ENCODE results near the gene DMBT1.

The DMBT1 gene

DNA sequence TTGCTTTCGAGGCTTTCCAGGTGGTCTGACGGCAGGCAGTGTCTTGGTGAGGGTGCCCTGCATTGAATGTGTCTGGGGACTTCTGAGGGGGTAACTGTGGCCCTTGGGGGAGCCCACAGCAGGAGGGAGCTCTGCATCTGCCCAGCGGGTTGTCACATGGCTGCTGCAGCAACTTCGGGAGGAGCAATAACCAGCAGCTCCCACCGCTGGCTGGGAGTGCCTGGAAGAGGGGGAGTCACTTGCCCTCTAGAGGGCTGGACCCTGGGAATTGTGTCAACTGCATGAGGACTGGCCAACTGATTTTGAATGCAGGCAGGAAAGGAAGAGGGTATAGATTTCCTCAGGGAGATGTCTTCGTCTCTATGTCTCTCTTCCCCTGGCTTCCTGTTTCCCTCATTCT, 112.7 kb downstream of the DMBT1 start:
- no peak for DNase-seq (ENCODE audit: low read depth)

DNA sequence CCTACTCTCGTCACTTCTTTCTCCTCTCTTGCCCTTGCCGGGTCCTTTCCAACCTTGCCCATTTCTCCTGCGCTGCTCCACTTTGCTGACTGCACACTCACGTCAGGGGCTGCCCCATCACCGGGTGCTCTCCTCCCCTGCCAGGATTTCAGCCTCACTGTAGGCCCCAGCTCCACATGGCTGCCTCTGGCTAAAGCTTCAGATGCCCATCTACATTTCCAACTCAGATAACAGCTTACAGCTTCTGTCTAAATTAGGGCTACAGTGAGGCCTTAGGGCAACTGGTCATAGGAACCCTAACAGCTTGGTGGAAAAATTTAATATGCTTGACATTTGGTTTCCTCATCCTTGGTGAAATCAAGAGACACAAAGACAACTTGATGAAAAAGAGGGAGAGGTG, 113.2 kb downstream of the DMBT1 start:
- DNase-seq (ENCODE audit: low read depth) = no peak

DNA sequence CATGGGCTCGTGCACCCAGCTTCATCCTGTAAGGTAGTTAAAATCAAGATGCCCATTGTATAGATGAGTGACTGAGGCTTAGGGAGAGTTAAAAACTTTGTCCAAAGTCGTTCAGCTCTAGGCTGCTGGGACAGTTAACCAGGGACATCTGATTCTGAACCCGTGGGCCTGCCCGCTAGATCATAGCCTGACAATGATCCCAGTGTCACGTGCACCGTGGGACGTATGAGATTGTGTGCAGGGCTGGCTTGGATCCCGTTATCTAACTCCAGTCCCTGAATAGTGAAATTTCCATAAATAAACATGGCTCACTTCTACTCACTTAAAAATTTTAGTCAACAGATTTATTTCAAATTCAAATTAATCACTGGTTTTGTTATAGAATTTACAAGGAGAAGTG, 114.2 kb downstream of the DMBT1 start:
- no peak for DNase-seq (ENCODE audit: low read depth)

DNA sequence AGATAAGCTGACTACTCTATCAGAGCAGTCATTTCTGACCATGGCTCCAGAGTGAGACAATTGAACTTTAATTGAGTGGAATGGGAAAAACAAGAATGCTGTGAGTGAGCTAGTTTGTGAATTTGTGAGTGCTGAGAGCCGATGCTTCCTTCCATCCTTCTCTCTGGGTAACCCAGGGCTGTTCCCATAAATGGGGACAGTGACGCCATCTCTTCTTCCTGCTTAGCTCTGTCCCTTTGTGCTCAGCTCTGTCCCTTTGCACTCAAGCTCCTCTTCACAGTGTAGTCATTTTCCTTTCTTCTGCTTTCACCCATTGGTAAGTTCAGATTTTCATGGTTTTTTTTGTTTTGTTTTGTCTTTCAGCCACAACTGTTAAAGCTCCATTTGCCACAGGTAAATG, 114.7 kb downstream of the DMBT1 start:
- no peak for DNase-seq (ENCODE audit: low read depth)

DNA sequence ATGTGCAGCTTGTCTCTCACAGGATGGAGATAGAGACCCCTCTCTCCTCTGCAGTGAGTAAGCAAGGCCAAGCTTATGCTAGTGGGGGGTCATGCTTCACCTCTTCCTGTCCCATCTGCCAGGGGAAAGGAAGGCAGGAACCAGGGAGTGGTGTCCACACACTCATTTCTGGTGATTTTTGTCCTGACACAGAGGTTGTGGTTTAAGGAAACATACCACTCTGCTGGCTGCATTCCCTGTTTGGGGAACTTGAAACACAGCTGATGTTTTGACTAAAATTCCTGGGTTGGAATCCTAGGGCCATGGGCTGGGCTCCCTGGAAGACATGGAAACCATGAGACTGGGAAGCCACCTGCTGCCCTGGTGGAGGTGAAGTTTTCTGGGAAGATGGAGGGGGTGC, 117.7 kb downstream of the DMBT1 start:
- DNase-seq (ENCODE audit: low read depth) = no peak

DNA sequence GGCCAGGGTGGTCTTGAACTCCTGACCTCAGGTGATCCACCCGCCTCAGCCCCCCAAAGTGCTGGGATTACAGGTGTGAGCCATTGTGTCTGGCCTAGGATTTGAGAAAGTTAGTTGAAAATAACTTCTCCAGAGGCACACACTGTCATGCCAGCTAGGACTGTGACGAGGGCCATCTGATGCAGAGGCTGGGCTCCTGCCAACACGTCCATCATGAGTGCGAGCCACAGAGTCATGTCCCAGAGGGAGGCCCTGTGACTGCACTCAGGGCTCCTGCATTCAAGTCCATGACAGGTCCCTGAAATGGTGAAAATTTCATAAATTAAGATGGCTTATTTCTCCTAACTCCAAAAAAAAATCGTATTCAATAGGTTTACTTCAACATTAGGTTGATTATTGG, 122.0 kb downstream of the DMBT1 start:
- no peak for DNase-seq (ENCODE audit: low read depth)

DNA sequence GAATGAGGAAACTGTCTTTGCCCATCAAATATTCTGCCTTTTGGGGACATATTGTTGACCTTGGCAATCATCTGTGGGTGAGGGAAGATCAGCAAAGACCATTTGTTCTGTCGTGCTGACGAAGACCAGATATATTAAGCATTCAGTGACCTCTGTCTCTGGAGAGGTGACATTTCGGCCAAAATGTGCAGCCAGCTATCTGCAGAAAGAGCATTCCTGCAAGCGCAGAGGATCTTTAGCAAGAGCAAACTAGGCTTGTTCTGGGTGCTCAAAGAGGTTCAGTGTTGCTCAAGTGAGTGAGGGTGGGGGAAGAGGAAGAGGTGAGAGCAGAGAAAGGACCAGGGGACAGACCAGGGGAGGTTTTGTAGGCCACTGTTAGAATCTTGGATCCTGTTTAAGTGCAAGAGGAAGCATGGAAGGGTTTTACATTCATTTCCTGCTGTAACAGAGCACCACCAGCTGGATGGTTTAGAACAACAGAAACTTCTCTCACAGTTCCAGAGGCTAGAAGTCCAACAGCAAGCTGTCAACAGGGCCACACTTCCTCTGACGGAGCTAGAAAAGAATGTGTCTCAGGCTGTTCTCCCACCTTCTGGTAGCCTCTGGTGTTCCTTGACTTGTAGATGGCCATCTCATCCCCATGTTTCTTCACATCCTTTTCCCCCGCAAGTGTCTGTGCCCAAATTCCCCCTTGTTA, 127.9 kb downstream of the DMBT1 start:
- DNase-seq (ENCODE audit: low read depth) = no peak

DNA sequence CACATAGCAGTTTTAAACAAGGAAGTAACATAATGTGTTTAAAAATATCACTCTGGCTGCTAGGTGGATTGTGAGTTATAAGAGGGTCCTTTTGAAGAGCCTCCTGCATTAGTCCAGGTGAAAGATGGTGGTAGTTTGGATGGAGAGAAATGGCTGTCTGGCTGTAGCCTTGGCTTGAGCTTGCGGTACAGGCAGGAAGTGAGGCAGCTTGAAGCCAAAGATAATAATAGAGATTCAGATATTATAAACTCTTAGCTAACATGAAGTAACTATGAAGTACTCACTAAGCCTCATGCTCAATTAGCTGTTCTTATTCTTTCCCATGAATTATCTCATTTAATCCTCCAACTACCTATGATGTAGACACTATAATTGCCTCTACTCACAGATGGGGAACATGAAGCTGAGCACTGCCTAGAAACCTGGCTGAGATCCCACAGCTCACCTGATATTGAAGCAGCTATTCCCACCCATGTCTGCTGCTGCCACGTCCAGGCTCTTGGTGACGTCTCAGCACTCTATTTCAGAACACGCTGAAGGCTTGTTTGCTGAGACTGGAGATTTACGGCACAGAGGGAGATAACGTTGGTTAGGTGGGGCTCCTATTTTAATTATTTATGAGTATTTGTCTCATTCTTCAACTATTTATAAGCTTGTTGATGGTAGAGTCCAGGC, 128.7 kb downstream of the DMBT1 start:
- no peak for DNase-seq (ENCODE audit: low read depth)

DNA sequence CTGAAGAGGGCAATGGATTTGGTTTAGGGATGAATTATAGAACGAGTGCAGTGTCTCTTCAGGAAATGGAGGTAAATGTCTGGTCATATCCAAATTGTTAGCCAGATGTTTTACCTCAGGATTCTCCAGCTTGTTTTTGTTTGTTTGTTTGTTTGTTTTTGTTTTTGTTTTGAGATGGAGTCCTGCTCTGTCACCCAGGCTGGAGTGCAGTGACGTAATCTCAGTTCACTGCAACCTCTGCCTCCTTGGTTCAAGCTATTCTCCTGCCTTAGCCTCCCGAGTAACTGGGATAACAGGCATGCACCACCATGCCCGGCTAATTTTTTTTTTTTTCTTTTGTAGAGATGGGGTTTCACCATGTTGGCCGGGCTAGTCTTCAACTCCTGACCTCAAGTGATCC, 132.2 kb downstream of the DMBT1 start:
- no peak for DNase-seq (ENCODE audit: low read depth)
